Natural killer cell (primary cell): Measurements from ENCODE around the gene C2orf81. TPM values are rescaled to one million over a fixed set of nuclear protein-coding genes. Genes with fewer than 3 reads are reported as not detected.
"Not testable (repeated sequence)": the region's sequence is repeated elsewhere in the genome, so short reads cannot be mapped to it uniquely, and the experiment has no call there.

ENCODE experiments used
- ATAC-seq, 3 donors: fragments of 150-1000 bp in 2 of 3; fragments of 200-7000 bp in 1 of 3; cut with Tn5 transposase; 1 replicate in 1 of 3; 2 replicates in 2 of 3; pipeline ENCODE4 v1.10.0; 2021; ENCODE audit warnings: mild to moderate bottlenecking in 2 of 3, moderate library complexity in 2 of 3
- DNase-seq, 2 donors: peaks; one replicate each; pipeline versions ENCODE4 v3.0.0 to v3.0.0-alpha.2; 2013 to 2021; ENCODE audit warnings: mixed read lengths in 1 of 2
- H3K27ac ChIP-seq: one replicate; pipeline ENCODE4 v1.5.1; 2013; ENCODE audit warnings: mild to moderate bottlenecking, low read length
- H3K27me3 ChIP-seq: one replicate; pipeline ENCODE4 v1.6.1; 2013; ENCODE audit warnings: low read length; ENCODE audit not compliant: control insufficient read depth, insufficient read depth
- H3K36me3 ChIP-seq: one replicate; pipeline ENCODE4 v1.6.1; 2013; ENCODE audit warnings: low read length; ENCODE audit not compliant: control insufficient read depth, insufficient read depth
- H3K4me1 ChIP-seq: one replicate; pipeline ENCODE4 v1.6.1; 2013; ENCODE audit warnings: low read length; ENCODE audit not compliant: control insufficient read depth, insufficient read depth
- H3K4me3 ChIP-seq: one replicate; pipeline ENCODE4 v1.5.1; 2013; ENCODE audit warnings: low read length
- H3K9me3 ChIP-seq: one replicate; pipeline ENCODE4 v1.6.1; 2013; ENCODE audit warnings: low read length; ENCODE audit not compliant: control insufficient read depth, insufficient read depth
- H3K27ac Mint-ChIP-seq, 2 donors: one replicate each; pipeline ENCODE4 v1.8.0; 2022; ENCODE audit warnings: mild to moderate bottlenecking in 2 of 2, mixed read lengths in 2 of 2, moderate library complexity in 1 of 2
- H3K27me3 Mint-ChIP-seq, 2 donors: one replicate each; pipeline ENCODE4 v1.8.0; 2022; ENCODE audit warnings: low read depth in 2 of 2, mixed read lengths in 2 of 2
- H3K36me3 Mint-ChIP-seq: one replicate; pipeline ENCODE4 v1.8.0; 2022; ENCODE audit warnings: mixed read lengths
- H3K4me1 Mint-ChIP-seq, 2 donors: one replicate each; pipeline ENCODE4 v1.8.0; 2022; ENCODE audit warnings: mixed read lengths in 2 of 2
- H3K4me3 Mint-ChIP-seq: one replicate; pipeline ENCODE4 v1.8.0; 2022; ENCODE audit warnings: mild to moderate bottlenecking, moderate library complexity, mixed read lengths
- H3K9me3 Mint-ChIP-seq, 2 donors: one replicate each; pipeline ENCODE4 v1.8.0; 2022; ENCODE audit warnings: mixed read lengths in 2 of 2
- WGBS: methylation state at CpG from one replicate; pipeline ENCODE4 v1.1.7; 2013; ENCODE audit warnings: missing lambda C conversion rate; ENCODE audit not compliant: insufficient coverage; 5-methylcytosine and 5-hydroxymethylcytosine counted together
- intact Hi-C: fragments of 100-400 bp; cut with micrococcal nuclease; formaldehyde crosslinking; loops from one replicate; pipeline ENCODE4 v1.14.2; 2022
- total RNA-seq, 4 donors: library from RNA; stranded (reverse); fragments of 120-200 nt in 1 of 4; gene quantifications; one replicate each; pipeline versions ENCODE4 v1.2.3 to v1.2.4, GENCODE V29; 2013 to 2022
- TF ChIP-seq, protein P1 (sequence below): fragments of 200-600 bp; IDR thresholded peaks from one replicate; pipeline ENCODE4 v1.8.0; 2022; ENCODE audit warnings: antibody characterized with exemption

C2orf81 gene
- total RNA-seq, 3 donors from 2014 or later (not counting 1 experiment from before 2014, with no cell fraction given) = 1.7 to 3.2 (median 1.7) TPM

DNA sequence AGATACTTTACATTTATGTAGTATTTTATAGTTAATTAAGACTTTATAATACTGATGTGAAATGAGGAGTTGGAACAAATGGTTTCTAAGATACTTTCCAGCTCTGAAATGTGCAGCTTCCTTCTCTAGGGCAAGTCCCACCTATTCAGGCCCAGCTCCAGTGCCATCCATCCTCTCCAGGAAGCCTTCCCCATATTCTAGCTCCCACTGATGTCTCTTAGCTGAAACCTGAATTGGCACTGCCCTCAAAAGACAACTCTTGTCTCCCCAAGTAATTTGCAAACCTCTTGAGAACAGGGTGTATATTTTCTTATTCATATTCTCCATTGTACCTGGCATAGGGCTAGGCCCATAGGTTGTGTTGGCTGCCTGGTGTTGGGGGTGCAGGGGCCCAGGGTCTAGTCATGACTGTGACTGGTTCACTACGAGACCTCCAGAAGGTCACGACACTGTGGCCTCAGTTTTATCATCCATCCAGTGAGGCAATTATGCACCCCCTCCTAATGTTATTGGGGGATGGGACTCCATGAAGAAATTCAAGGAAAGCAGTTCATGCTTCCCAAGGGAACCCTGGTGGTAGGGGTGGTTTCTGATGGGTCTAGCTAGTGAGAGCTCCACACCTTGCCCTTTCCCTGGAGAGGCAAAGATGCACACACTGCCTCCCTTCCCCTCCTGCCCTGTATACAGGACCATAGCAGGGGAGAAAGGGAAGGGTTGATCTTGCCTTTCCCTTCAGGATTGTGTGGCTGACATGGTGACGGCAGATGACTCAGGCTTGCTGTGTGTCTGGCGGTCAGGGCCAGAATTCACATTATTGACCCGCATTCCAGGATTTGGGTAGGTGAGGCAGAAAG, 2.9 kb upstream of the C2orf81 start:
- no peaks in the 10 kb centered on the region for H3K27me3 ChIP-seq
- TF ChIP-seq, protein P1, sequence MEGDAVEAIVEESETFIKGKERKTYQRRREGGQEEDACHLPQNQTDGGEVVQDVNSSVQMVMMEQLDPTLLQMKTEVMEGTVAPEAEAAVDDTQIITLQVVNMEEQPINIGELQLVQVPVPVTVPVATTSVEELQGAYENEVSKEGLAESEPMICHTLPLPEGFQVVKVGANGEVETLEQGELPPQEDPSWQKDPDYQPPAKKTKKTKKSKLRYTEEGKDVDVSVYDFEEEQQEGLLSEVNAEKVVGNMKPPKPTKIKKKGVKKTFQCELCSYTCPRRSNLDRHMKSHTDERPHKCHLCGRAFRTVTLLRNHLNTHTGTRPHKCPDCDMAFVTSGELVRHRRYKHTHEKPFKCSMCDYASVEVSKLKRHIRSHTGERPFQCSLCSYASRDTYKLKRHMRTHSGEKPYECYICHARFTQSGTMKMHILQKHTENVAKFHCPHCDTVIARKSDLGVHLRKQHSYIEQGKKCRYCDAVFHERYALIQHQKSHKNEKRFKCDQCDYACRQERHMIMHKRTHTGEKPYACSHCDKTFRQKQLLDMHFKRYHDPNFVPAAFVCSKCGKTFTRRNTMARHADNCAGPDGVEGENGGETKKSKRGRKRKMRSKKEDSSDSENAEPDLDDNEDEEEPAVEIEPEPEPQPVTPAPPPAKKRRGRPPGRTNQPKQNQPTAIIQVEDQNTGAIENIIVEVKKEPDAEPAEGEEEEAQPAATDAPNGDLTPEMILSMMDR = no peak
- H3K9me3 ChIP-seq = no peaks in the 10 kb centered on the region
- ATAC-seq (no peak), DNase-seq (no peak)
- WGBS = 96% methylated on average over 4 of the region's 5 CpGs
- Mint-ChIP-seq H3K4me1 (peaks cover 20 to 28% of the 10 kb centered on the region in 2 donors), H3K27ac (peak overlapping the region in 1 of 2 donors; percentile 96), H3K36me3 (no peaks in the 10 kb centered on the region), H3K9me3 (no peaks in the 10 kb centered on the region), H3K27me3 (no peaks in the 10 kb centered on the region), H3K4me3 (peak overlapping the region; percentile 37)
- H3K36me3 ChIP-seq = peaks cover 9% of the 10 kb centered on the region
- peaks cover 16% of the 10 kb centered on the region for H3K4me1 ChIP-seq
- no peak overlapping the region for H3K4me3 ChIP-seq
- H3K27ac ChIP-seq = no peak overlapping the region
- intact Hi-C loops = no loop called here

DNA sequence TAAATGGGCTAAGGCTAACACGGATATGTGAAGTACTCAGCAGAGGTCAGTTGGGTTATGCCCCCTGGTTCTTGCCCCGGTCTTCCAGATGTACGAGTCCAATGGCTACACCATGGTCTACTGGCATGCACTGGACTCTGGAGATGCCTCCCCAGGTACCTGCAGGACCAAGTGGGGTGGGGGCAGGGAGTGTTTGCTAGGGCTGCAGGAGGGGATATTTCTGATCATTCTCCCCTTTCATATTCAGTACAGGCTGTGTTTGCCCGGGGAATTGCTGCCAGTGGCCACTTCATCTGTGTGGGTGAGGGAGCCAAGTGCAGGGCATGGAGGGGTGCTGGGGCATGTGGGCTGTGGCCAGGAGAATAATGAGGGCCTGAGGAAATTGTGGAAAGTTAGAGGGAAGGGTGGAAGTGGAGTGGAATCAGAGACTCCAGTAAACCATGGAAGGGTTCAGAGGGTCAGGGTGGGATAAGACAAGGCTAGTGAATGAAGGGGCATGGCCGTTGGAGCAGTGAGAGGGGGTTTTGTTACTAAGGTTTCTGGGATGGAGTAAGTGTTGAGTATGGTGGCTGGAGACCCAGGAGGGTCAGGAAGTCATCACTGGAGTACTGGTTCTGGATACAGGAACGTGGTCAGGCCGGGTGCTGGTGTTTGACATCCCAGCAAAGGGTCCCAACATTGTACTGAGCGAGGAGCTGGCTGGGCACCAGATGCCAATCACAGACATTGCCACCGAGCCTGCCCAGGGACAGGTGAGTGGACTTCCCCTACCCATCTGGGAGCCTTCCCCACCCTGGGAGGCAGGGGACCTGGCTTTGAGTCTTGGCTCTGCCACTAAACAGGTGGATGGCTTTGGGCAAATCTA, 2.0 kb upstream of the C2orf81 start:
- WGBS = 89% methylated on average over 9 of the region's 9 CpGs
- Histone ChIP-seq H3K36me3 (peaks cover 6% of the 10 kb centered on the region), H3K9me3 (no peaks in the 10 kb centered on the region), H3K27me3 (no peaks in the 10 kb centered on the region), H3K27ac (no peak overlapping the region), H3K4me1 (peaks cover 16% of the 10 kb centered on the region), H3K4me3 (no peak overlapping the region)
- TF ChIP-seq, protein P1 = no peak
- peak overlapping the region; percentile 99 for H3K4me3 Mint-ChIP-seq
- no peaks in the 10 kb centered on the region for H3K9me3 Mint-ChIP-seq
- no peaks in the 10 kb centered on the region for H3K27me3 Mint-ChIP-seq
- ATAC-seq (no peak), DNase-seq (no peak)
- intact Hi-C loops = no loop called here
- peak overlapping the region; percentile 94 to 96 for H3K27ac Mint-ChIP-seq
- H3K36me3 Mint-ChIP-seq = no peaks in the 10 kb centered on the region
- H3K4me1 Mint-ChIP-seq = peaks cover 20 to 28% of the 10 kb centered on the region in 2 donors

DNA sequence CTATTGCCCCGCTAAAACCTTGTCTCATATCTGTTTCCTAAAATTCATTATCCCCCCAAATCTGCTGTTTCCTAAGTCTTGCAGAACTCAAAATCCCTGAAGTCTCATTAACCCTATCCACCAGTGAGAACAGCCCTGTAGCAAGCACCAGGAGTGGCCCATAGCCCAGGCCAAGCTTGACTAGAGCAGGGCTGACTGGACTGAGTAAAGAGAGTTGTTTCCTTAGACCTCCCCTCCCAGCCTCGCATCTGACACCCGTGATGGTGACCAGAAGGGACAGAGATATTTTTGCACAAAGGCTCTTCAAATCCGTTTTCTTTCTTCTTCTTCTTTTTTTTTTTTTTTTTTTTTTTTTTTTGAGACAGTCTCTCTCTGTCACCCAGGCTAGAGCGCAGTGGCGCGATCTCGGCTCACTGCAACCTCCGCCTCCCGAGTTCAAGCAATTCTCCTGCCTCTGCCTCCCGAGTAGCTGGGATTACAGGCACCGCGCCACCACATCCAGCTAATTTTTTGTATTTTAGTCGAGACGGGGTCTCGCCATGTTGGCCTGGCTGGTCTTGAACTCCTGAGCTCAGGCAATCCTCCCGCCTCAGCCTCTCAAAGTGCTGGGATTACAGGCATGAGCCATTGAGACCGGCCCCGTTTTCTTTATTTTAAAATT, 846 bp downstream of the C2orf81 start:
- peaks cover 20 to 35% of the 10 kb centered on the region in 2 donors for H3K4me1 Mint-ChIP-seq
- WGBS = 85% methylated on average over 19 of the region's 19 CpGs
- not testable (repeated sequence) for ATAC-seq

More for the DNA sequence above, 846 bp downstream of the C2orf81 start:
- not testable (repeated sequence) for H3K36me3 Mint-ChIP-seq, H3K27me3 ChIP-seq, H3K36me3 ChIP-seq, H3K9me3 Mint-ChIP-seq, H3K9me3 ChIP-seq, H3K27me3 Mint-ChIP-seq
- Histone ChIP-seq H3K4me1 (peaks cover 23% of the 10 kb centered on the region), H3K4me3 (peak overlapping the region; percentile 79), H3K27ac (peak overlapping the region; percentile 99)
- intact Hi-C loops = loop anchor here (1.0 to 2.0 kb wide), 4 partner anchors 28 to 62 kb away; partner anchors contain the start of genes CCDC142, TTC31 and WBP1
- Mint-ChIP-seq H3K27ac (peak overlapping the region; percentile 94 to 96), H3K4me3 (peak overlapping the region; percentile 99)
- peak in 1 of 2 donors; percentile 20 for DNase-seq
